ENCODE measurements around the gene RPE65.

GRCh38 chr1:68442822-68443556 lies 6.8 kb downstream of the RPE65 start:
- TF ChIP-seq POLR2A (IDR thresholded peaks at IDR 0.05) (no peak), CTCF (IDR thresholded peaks at IDR 0.05) (peak in 4 of 6 experiments; percentile 22 to 47 (median 39))
